ENCODE measurements around the gene CHODL.

CHODL gene

DNA sequence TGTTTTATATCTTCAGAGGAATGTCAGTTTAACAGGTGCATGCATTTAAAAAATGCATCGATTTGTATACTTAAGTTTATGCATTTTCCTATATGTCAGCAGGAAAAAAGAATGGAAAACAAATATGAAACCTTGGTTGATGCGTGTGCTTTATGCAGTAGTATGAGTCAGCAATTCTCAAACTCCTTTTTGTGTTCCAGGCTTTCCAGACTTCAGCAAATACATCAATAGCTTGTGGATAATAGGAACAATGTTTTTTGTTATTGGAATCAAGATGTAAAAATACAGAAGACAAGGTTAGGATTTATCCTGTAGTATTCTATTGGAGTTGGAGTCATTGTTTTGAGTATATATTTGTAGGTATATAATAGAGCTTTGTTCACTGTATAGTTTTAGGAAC, 45.2 kb downstream of the CHODL start:
- no peak for DNase-seq (ENCODE audit: low read depth)

DNA sequence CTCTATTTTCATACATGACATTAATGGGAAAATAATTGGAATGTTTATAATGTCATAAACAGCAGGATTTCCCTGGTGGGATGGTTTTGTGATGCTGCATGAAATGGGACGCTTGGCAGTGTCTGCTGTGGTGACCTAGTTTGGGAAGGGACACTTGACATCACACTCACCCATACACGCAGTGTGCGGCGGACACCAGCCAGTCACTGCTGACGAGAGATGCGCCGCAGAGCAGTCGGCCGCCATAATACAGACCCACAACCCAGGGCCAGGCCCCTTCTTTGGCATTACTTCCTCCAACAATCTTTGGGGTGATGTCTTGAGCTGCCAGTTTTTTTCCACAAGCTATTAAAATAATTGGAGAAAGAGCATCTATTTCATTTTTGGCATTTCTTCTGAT, 49.5 kb downstream of the CHODL start:
- no peak for DNase-seq (ENCODE audit: low read depth)

DNA sequence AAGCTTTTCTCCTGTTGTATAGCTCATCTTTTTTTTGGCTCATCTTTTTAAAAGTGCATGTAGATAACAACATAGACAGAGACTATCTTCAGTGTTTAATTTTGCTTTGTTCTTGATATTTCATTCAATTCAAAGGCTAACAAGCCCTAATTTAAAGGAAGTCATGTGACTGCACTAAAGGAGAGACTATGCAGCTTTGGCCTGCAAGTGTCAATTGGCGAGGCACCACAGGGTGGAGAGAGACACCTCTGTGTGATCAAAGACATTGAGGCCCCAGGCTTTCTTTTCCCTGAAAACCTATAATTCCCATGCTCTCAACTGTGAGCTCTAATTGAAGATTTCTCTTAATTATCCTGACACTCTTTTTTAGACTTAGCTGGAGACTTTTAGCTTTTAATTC, 53.6 kb downstream of the CHODL start:
- no peak for DNase-seq (ENCODE audit: low read depth)
